SK-N-SH (cell line): ENCODE measurements around the gene RAI14.

Source experiments
- CTCF ChIP-seq: fragments of 200-600 bp; sonication (generic); IDR thresholded peaks from 2 replicates; pipeline ENCODE4 v1.6.1; 2017; ENCODE audit warnings: antibody characterized with exemption, mild to moderate bottlenecking, moderate library complexity
- ELF1 ChIP-seq: IDR thresholded peaks from 2 replicates; pipeline ENCODE4 v1.4.0; 2012
- EP300 ChIP-seq, 2 experiments: IDR thresholded peaks; 2 replicates each; pipeline versions ENCODE4 v1.4.0 to v1.6.1; 2012; ENCODE audit warnings: borderline replicate concordance in 1 of 2, low read depth in 1 of 2, low read length in 1 of 2
- MEF2A ChIP-seq: IDR thresholded peaks from 2 replicates; pipeline ENCODE4 v1.4.0; 2012; ENCODE audit warnings: low read depth, borderline replicate concordance
- PBX3 ChIP-seq: IDR thresholded peaks from 2 replicates; pipeline ENCODE4; 2012
- POLR2AphosphoS5 ChIP-seq: IDR thresholded peaks from 2 replicates; pipeline ENCODE4 v1.6.1; 2012; ENCODE audit warnings: low read depth, low read length
- RAD21 ChIP-seq: IDR thresholded peaks from 2 replicates; pipeline ENCODE4 v1.6.1; 2012; ENCODE audit warnings: mild to moderate bottlenecking, low read length
- SMC3 ChIP-seq: IDR thresholded peaks from 2 replicates; pipeline ENCODE4 v1.6.1; 2012; ENCODE audit warnings: low read depth, low read length, improper control_type of control experiment
- TAF1 ChIP-seq: IDR thresholded peaks from 2 replicates; pipeline ENCODE4 v1.6.1; 2012; ENCODE audit warnings: low read depth, mild to moderate bottlenecking, low read length, moderate library complexity, borderline replicate concordance
- YY1 ChIP-seq: IDR thresholded peaks from 2 replicates; pipeline ENCODE4 v1.4.0; 2012; ENCODE audit warnings: low read depth, mild to moderate bottlenecking
- TF ChIP-seq, protein P1 (sequence below): IDR thresholded peaks from 2 replicates; pipeline ENCODE4 v1.6.1; 2012; ENCODE audit warnings: mild to moderate bottlenecking, low read depth, low read length, moderate library complexity
- TF ChIP-seq, protein P2 (sequence below): IDR thresholded peaks from 2 replicates; pipeline ENCODE4 v1.4.0; 2012; ENCODE audit warnings: low read depth, borderline replicate concordance

GRCh38 chr5:34685485-34686165 is 29.5 kb downstream of the RAI14 start:
- TF ChIP-seq SMC3 (no peak), ELF1 (no peak), CTCF (no peak), TAF1 (no peak), POLR2AphosphoS5 (no peak), MEF2A (peak; percentile 35; the same call in 1 of the 2 replicates), PBX3 (0 out of 2 replicates have a peak, but pooled peaks have one; percentile 8), EP300 (IDR thresholded peaks at IDR 0.05; ENCODE audit: borderline replicate concordance in 1 of 2, low read depth in 1 of 2, low read length in 1 of 2) (no peak), YY1 (no peak), RAD21 (no peak)
- TF ChIP-seq, protein P1, sequence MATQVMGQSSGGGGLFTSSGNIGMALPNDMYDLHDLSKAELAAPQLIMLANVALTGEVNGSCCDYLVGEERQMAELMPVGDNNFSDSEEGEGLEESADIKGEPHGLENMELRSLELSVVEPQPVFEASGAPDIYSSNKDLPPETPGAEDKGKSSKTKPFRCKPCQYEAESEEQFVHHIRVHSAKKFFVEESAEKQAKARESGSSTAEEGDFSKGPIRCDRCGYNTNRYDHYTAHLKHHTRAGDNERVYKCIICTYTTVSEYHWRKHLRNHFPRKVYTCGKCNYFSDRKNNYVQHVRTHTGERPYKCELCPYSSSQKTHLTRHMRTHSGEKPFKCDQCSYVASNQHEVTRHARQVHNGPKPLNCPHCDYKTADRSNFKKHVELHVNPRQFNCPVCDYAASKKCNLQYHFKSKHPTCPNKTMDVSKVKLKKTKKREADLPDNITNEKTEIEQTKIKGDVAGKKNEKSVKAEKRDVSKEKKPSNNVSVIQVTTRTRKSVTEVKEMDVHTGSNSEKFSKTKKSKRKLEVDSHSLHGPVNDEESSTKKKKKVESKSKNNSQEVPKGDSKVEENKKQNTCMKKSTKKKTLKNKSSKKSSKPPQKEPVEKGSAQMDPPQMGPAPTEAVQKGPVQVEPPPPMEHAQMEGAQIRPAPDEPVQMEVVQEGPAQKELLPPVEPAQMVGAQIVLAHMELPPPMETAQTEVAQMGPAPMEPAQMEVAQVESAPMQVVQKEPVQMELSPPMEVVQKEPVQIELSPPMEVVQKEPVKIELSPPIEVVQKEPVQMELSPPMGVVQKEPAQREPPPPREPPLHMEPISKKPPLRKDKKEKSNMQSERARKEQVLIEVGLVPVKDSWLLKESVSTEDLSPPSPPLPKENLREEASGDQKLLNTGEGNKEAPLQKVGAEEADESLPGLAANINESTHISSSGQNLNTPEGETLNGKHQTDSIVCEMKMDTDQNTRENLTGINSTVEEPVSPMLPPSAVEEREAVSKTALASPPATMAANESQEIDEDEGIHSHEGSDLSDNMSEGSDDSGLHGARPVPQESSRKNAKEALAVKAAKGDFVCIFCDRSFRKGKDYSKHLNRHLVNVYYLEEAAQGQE, result no peak
- TF ChIP-seq, protein P2, sequence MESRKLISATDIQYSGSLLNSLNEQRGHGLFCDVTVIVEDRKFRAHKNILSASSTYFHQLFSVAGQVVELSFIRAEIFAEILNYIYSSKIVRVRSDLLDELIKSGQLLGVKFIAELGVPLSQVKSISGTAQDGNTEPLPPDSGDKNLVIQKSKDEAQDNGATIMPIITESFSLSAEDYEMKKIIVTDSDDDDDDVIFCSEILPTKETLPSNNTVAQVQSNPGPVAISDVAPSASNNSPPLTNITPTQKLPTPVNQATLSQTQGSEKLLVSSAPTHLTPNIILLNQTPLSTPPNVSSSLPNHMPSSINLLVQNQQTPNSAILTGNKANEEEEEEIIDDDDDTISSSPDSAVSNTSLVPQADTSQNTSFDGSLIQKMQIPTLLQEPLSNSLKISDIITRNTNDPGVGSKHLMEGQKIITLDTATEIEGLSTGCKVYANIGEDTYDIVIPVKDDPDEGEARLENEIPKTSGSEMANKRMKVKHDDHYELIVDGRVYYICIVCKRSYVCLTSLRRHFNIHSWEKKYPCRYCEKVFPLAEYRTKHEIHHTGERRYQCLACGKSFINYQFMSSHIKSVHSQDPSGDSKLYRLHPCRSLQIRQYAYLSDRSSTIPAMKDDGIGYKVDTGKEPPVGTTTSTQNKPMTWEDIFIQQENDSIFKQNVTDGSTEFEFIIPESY, result no peak
